Measurements from ENCODE around the gene DEGS2.

Gene DEGS2

GRCh38 chr14:100111931-100112704 lies 47.3 kb downstream of the DEGS2 start:
- no peak for DNase-seq (ENCODE audit: low read depth)

GRCh38 chr14:100110816-100111215 lies 48.6 kb downstream of the DEGS2 start:
- no peak for DNase-seq (ENCODE audit: low read depth)

- DNase-seq (ENCODE audit: low read depth) = no peak
These were observed 49.9 kb downstream of the DEGS2 start for GRCh38 chr14:100109594-100109955.

- no peak for DNase-seq (ENCODE audit: low read depth)
These were observed 50.4 kb downstream of the DEGS2 start for GRCh38 chr14:100108840-100109593.

GRCh38 chr14:100108042-100108825 lies 51.2 kb downstream of the DEGS2 start:
- peak; percentile 84 for DNase-seq (ENCODE audit: low read depth)

- no peak for DNase-seq (ENCODE audit: low read depth)
These were observed 52.2 kb downstream of the DEGS2 start for GRCh38 chr14:100107236-100107635.

- no peak for DNase-seq (ENCODE audit: low read depth)
These were observed 53.0 kb downstream of the DEGS2 start for GRCh38 chr14:100106250-100107112.

- DNase-seq (ENCODE audit: low read depth) = no peak
These were observed 53.9 kb downstream of the DEGS2 start for GRCh38 chr14:100105357-100106169.

- no peak for DNase-seq (ENCODE audit: low read depth)
These were observed 54.7 kb downstream of the DEGS2 start for GRCh38 chr14:100104523-100105300.

GRCh38 chr14:100104006-100104352 lies 55.5 kb downstream of the DEGS2 start:
- DNase-seq (ENCODE audit: low read depth) = no peak

- no peak for DNase-seq (ENCODE audit: low read depth)
These were observed 56.0 kb downstream of the DEGS2 start for GRCh38 chr14:100103250-100104005.

GRCh38 chr14:100102156-100102785 lies 57.2 kb downstream of the DEGS2 start:
- no peak for DNase-seq (ENCODE audit: low read depth)

GRCh38 chr14:100100032-100100703 lies 59.3 kb downstream of the DEGS2 start:
- no peak for DNase-seq (ENCODE audit: low read depth)

- DNase-seq (ENCODE audit: low read depth) = no peak
These were observed 61.3 kb downstream of the DEGS2 start for GRCh38 chr14:100098171-100098570.

- DNase-seq (ENCODE audit: low read depth) = no peak
These were observed 62.8 kb downstream of the DEGS2 start for GRCh38 chr14:100096656-100097055.

Data from stimulated activated CD8-positive, alpha-beta memory T cell treated with anti-CD3 and anti-CD28 coated beads, Interleukin-4, amount 100 ng/mL, for 24 hours (primary cell).